Kidney (tissue), 14 donors: Measurements from ENCODE around the gene UGT2B17. TPM values are rescaled to one million over a fixed set of nuclear protein-coding genes. Genes with fewer than 3 reads are reported as not detected.
A peak's percentile ranks its signal among the peaks of the same experiment; 100 is the strongest.

ENCODE experiments used
- DNase-seq, 5 donors: peaks; one replicate each; pipeline ENCODE4 v3.0.0-alpha.2; 2013 to 2020
- FAIRE-seq: peaks from 2 replicates; lab custom pipeline; 2012; peaks lifted over from hg19 to GRCh38; lab: Jason Lieb, UNC
- H3K27ac ChIP-seq, 2 donors: one replicate each; pipeline ENCODE4 v1.7.0; 2013; ENCODE audit warnings: low read depth in 2 of 2, low read length in 2 of 2, inconsistent platforms in 1 of 2
- H3K27me3 ChIP-seq: one replicate; pipeline ENCODE4 v1.7.1; 2013; ENCODE audit warnings: low read length, inconsistent platforms; ENCODE audit not compliant: control insufficient read depth, insufficient read depth
- H3K36me3 ChIP-seq, 3 donors: one replicate each; pipeline versions ENCODE4 v1.7.0 to v1.7.1; 2013; ENCODE audit warnings: low read length in 3 of 3, control low read depth in 1 of 3, inconsistent platforms in 1 of 3; ENCODE audit not compliant: insufficient read depth in 3 of 3, control insufficient read depth in 2 of 3
- H3K4me1 ChIP-seq, 3 donors: one replicate each; pipeline versions ENCODE4 v1.7.0 to v1.7.1; 2013; ENCODE audit warnings: low read length in 3 of 3, inconsistent platforms in 1 of 3, low read depth in 1 of 3; ENCODE audit not compliant: control insufficient read depth in 2 of 3, insufficient read depth in 2 of 3
- H3K4me3 ChIP-seq, 3 donors: one replicate each; pipeline versions ENCODE4 v1.7.0 to v1.8.1; 2013; ENCODE audit warnings: low read length in 3 of 3, control low read depth in 1 of 3, inconsistent platforms in 1 of 3
- H3K9ac ChIP-seq, 3 donors: one replicate each; pipeline versions ENCODE4 v1.7.0 to v1.7.1; 2013; ENCODE audit warnings: low read length in 3 of 3, control low read depth in 1 of 3, inconsistent platforms in 1 of 3
- H3K9me3 ChIP-seq, 3 donors: one replicate each; pipeline versions ENCODE4 v1.7.0 to v1.7.1; 2013; ENCODE audit warnings: low read length in 3 of 3, control low read depth in 1 of 3, inconsistent platforms in 1 of 3; ENCODE audit not compliant: control insufficient read depth in 2 of 3, insufficient read depth in 1 of 3
- intact Hi-C: fragments of 100-400 bp; cut with DNase I; formaldehyde crosslinking; loops from one replicate; pipeline ENCODE4 v1.11.1; 2022
- polyA plus RNA-seq: library from polyadenylated mRNA; stranded (reverse); fragments of 350-450 nt; fragmentation: Illumina TruSeq; extraction: RNeasy Lipid Tissue Mini Kit (QIAGEN cat#74804); gene quantifications from one replicate; pipeline ENCODE4 v1.2.3, GENCODE V29; 2014; ENCODE audit warnings: low read depth, low replicate concordance; ENCODE audit not compliant: insufficient read depth
- total RNA-seq: library from RNA; stranded (reverse); fragmentation: NEBNext Ultra II Directional; extraction: Animal tissue kit (Norgen Biotek cat#: 25700); gene quantifications from one replicate; pipeline ENCODE4 v1.2.1, GENCODE V29; 2021
- TF ChIP-seq, protein P1 (sequence below): IDR thresholded peaks from 3 replicates; pipeline ENCODE4 v1.5.1; 2012; ENCODE audit warnings: mild to moderate bottlenecking, moderate library complexity, borderline replicate concordance; ENCODE audit not compliant: insufficient read depth; ENCODE audit errors: extremely low read depth
- donor health status: control.
- donor health status: control.
- donor health status: control.
- donor health status: control.
- donor health status: control.
- donor health status: DM: yes; HTN: yes; CAD: no.
- donor health status: Normal renal cell carcinoma (clear cell type).

The UGT2B17 gene
- total and polyA plus RNA-seq, 2 donors from 2014 or later: 0.38 TPM; not detected in 1

DNA sequence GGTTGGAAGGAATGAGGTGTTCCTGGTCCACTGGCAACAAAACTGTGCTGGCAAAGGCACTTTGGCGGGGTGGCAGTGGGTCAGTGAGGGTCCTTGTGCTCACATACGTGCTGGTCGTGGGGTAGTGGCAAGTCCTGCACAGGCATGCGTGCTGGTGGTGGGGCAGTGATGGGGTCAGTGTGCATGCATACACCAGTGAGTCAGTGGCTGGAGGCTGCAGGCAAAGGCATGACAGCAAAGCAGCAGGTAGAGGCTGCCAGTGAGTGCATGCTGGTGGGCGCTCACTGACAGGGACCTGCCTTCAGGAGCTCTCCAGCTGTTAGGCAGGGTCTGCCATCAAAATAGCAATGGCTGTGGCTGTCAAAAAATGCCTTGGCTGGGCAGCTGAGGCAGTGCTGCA lies 86.8 kb downstream of the UGT2B17 start:
- H3K4me1 ChIP-seq: no peaks in the 10 kb centered on the region
- H3K9me3 ChIP-seq: no peaks in the 10 kb centered on the region
- TF ChIP-seq, protein P1, sequence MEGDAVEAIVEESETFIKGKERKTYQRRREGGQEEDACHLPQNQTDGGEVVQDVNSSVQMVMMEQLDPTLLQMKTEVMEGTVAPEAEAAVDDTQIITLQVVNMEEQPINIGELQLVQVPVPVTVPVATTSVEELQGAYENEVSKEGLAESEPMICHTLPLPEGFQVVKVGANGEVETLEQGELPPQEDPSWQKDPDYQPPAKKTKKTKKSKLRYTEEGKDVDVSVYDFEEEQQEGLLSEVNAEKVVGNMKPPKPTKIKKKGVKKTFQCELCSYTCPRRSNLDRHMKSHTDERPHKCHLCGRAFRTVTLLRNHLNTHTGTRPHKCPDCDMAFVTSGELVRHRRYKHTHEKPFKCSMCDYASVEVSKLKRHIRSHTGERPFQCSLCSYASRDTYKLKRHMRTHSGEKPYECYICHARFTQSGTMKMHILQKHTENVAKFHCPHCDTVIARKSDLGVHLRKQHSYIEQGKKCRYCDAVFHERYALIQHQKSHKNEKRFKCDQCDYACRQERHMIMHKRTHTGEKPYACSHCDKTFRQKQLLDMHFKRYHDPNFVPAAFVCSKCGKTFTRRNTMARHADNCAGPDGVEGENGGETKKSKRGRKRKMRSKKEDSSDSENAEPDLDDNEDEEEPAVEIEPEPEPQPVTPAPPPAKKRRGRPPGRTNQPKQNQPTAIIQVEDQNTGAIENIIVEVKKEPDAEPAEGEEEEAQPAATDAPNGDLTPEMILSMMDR: no peak
- FAIRE-seq (no peak), DNase-seq (peak in 1 of 5 donors; percentile 50)
- no peak overlapping the region for H3K9ac ChIP-seq
- H3K4me3 ChIP-seq: no peak overlapping the region
- no peaks in the 10 kb centered on the region for H3K36me3 ChIP-seq
- intact Hi-C loops: no loop called here
- no peaks in the 10 kb centered on the region for H3K27me3 ChIP-seq
- no peak overlapping the region for H3K27ac ChIP-seq

Other genes with a start within 250 kb of the UGT2B17 start
- gene YTHDC1, start 226.2 kb downstream of the UGT2B17 start, total RNA-seq: 99.7 TPM
- 32.6 TPM for gene YTHDC1, start 226.2 kb downstream of the UGT2B17 start, polyA plus RNA-seq
- 2.3 TPM for gene TMPRSS11E, start 128.9 kb downstream of the UGT2B17 start, total RNA-seq
- gene TMPRSS11E, start 128.9 kb downstream of the UGT2B17 start, polyA plus RNA-seq: 0.24 TPM
- not detected for gene UGT2B15, start 94.3 kb upstream of the UGT2B17 start, total RNA-seq
- not detected for gene UGT2B15, start 94.3 kb upstream of the UGT2B17 start, polyA plus RNA-seq
- not detected for gene UGT2B10, start 239.7 kb upstream of the UGT2B17 start, total RNA-seq
- gene UGT2B10, start 239.7 kb upstream of the UGT2B17 start, polyA plus RNA-seq: not detected